Measurements from ENCODE around the gene SVIP. TPM values are rescaled to one million over a fixed set of nuclear protein-coding genes. Genes with fewer than 3 reads are reported as not detected.

SVIP gene
- polyA plus RNA-seq, 1 donor from 2014 or later: 24.8 TPM

Other genes starting within 250 kb of the SVIP start
- 22.2 and 23.7 TPM in 2 replicates for gene FANCF, start 204.0 kb downstream of the SVIP start, polyA plus RNA-seq
- gene GAS2, start 163.2 kb downstream of the SVIP start, polyA plus RNA-seq: 2.5 and 8.0 TPM in 2 replicates
- not detected in 2 replicates for gene CCDC179, start 30.7 kb upstream of the SVIP start, polyA plus RNA-seq

Data from neural cell (in vitro differentiated cells).